Neutrophil (primary cell): Measurements from ENCODE around the gene CD247.
A peak's percentile ranks its signal among the peaks of the same experiment; 100 is the strongest.

Experiments
- H3K27ac ChIP-seq: fragments of 200-600 bp; sonication (generic); 2 replicates; pipeline ENCODE4 v1.5.1; 2016; ENCODE audit warnings: mild to moderate bottlenecking, moderate library complexity
- H3K27me3 ChIP-seq: fragments of 200-600 bp; sonication (generic); 2 replicates; pipeline ENCODE4 v1.6.0; 2016; ENCODE audit warnings: mild to moderate bottlenecking
- H3K36me3 ChIP-seq: fragments of 200-600 bp; sonication (generic); 2 replicates; pipeline ENCODE4 v1.5.1; 2017
- H3K4me1 ChIP-seq, 2 experiments: fragments of 200-600 bp in 1 of 2; sonication (generic) in 1 of 2; 1 replicate in 1 of 2; 2 replicates in 1 of 2; pipeline versions ENCODE4 v1.5.1 to v1.6.1; 2013 to 2016; ENCODE audit warnings: low read depth in 1 of 2, low read length in 1 of 2, mild to moderate bottlenecking in 1 of 2, moderate library complexity in 1 of 2; ENCODE audit not compliant: control insufficient read depth in 1 of 2, insufficient read depth in 1 of 2
- H3K4me3 ChIP-seq, 2 experiments: fragments of 200-600 bp in 1 of 2; sonication (generic) in 1 of 2; 1 replicate in 1 of 2; 2 replicates in 1 of 2; pipeline ENCODE4 v1.5.1; 2013 to 2016; ENCODE audit warnings: low read depth in 1 of 2, low read length in 1 of 2, mild to moderate bottlenecking in 1 of 2, moderate library complexity in 1 of 2
- H3K9me3 ChIP-seq: fragments of 200-600 bp; sonication (generic); 2 replicates; pipeline ENCODE4 v1.5.1; 2016
- TF ChIP-seq, protein P1 (sequence below): fragments of 200-600 bp; sonication (generic); IDR thresholded peaks from 2 replicates; pipeline ENCODE4 v1.5.1; 2016; ENCODE audit warnings: antibody characterized with exemption

Gene CD247

DNA sequence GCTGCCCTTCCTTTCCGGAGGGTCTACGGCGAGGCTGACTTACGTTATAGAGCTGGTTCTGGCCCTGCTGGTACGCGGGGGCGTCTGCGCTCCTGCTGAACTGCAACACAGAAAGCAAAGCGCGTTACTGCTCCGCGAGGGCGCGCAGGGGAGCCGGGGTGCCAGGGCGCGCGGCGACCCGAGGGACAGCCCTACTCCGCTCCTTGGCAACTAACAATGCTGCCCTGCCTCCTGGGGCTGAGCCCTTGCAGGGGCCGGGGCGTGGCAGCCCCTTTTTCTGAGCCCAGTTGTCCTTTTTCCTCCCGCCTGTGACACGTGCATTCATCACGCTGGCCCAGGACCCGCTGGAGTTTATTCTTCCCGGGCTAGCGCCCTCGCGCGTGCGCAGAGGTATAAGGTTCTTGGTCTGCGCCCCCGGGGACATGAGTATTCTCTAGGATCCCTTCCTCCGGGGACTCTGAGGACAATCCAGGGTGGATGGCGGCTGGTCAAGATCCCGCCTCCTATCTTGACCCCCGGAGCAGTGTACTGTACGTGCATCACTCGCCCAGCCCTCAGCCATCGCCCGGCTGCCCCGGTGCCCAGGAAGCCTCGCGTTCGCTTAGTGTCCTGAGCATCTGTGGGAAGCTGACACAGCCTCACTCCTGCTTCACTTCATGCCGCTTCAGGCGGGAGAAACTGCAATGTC is 78.9 kb downstream of the CD247 start:
- H3K9me3 ChIP-seq: no peaks in the 10 kb centered on the region
- H3K4me3 ChIP-seq: peak overlapping the region; percentile 14 to 26
- H3K27me3 ChIP-seq: peaks cover 27% of the 10 kb centered on the region
- no peak overlapping the region for H3K27ac ChIP-seq
- H3K36me3 ChIP-seq: no peaks in the 10 kb centered on the region
- peaks cover 11 to 15% of the 10 kb centered on the region in 2 experiments for H3K4me1 ChIP-seq
- TF ChIP-seq, protein P1, sequence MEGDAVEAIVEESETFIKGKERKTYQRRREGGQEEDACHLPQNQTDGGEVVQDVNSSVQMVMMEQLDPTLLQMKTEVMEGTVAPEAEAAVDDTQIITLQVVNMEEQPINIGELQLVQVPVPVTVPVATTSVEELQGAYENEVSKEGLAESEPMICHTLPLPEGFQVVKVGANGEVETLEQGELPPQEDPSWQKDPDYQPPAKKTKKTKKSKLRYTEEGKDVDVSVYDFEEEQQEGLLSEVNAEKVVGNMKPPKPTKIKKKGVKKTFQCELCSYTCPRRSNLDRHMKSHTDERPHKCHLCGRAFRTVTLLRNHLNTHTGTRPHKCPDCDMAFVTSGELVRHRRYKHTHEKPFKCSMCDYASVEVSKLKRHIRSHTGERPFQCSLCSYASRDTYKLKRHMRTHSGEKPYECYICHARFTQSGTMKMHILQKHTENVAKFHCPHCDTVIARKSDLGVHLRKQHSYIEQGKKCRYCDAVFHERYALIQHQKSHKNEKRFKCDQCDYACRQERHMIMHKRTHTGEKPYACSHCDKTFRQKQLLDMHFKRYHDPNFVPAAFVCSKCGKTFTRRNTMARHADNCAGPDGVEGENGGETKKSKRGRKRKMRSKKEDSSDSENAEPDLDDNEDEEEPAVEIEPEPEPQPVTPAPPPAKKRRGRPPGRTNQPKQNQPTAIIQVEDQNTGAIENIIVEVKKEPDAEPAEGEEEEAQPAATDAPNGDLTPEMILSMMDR: no peak

GRCh38 chr1:167438171-167439138 is 79.9 kb downstream of the CD247 start:
- peaks cover 27% of the 10 kb centered on the region for H3K27me3 ChIP-seq
- H3K4me3 ChIP-seq: no peak overlapping the region
- TF ChIP-seq, protein P1: no peak
- H3K9me3 ChIP-seq: no peaks in the 10 kb centered on the region
- peaks cover 11 to 15% of the 10 kb centered on the region in 2 experiments for H3K4me1 ChIP-seq
- no peaks in the 10 kb centered on the region for H3K36me3 ChIP-seq
- no peak overlapping the region for H3K27ac ChIP-seq

GRCh38 chr1:167435484-167435883 is 82.8 kb downstream of the CD247 start:
- no peaks in the 10 kb centered on the region for H3K9me3 ChIP-seq
- H3K27ac ChIP-seq: no peak overlapping the region
- H3K27me3 ChIP-seq: peaks cover 26% of the 10 kb centered on the region
- peaks cover 11 to 15% of the 10 kb centered on the region in 2 experiments for H3K4me1 ChIP-seq
- H3K4me3 ChIP-seq: no peak overlapping the region
- no peaks in the 10 kb centered on the region for H3K36me3 ChIP-seq
- TF ChIP-seq, protein P1: no peak

DNA sequence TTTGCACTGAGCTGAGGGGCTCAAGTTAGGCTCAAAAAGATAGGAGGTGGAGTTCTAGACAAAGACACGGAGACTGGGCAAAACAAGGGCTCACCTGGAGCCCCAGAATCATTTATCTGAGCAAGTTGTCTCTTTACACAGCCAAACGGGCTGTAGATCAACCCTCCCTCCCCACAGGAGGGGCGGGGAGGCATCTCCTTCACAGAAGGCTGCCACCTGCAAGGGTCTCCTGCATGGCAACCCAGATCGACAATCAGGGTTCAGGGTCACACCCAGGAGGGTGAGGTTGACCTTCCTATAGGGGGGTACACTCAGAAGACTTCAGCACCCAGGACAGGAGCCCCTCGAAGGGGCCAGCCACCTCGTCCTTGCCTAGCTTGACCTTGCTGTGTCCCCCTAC is 84.0 kb downstream of the CD247 start:
- TF ChIP-seq, protein P1: no peak
- Histone ChIP-seq H3K9me3 (no peaks in the 10 kb centered on the region), H3K4me1 (peaks cover 7 to 10% of the 10 kb centered on the region in 2 experiments), H3K36me3 (no peaks in the 10 kb centered on the region), H3K27me3 (peaks cover 14% of the 10 kb centered on the region), H3K4me3 (no peak overlapping the region), H3K27ac (no peak overlapping the region)

DNA sequence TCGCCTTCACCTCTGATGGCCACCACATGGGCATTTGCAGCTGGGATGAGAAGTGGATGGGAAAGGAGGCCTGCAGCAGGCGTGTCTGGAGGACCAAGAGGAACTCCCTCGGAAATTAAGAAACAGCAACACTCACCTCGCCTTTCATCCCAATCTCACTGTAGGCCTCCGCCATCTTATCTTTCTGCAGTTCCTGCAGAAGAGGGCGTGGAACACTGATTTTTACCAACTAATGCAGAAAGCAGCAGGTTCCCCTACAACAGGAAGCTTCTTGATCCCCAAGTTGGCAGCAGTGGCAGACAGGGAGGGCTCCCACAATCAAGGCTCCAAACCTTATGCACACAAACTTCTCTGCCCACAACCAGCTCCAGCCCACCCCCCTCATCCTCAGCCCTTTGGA is 84.4 kb downstream of the CD247 start:
- peaks cover 10% of the 10 kb centered on the region for H3K27me3 ChIP-seq
- peaks cover 3 to 6% of the 10 kb centered on the region in 2 experiments for H3K4me1 ChIP-seq
- no peaks in the 10 kb centered on the region for H3K36me3 ChIP-seq
- H3K4me3 ChIP-seq: no peak overlapping the region
- no peaks in the 10 kb centered on the region for H3K9me3 ChIP-seq
- TF ChIP-seq, protein P1: no peak
- no peak overlapping the region for H3K27ac ChIP-seq
